Left renal pelvis (tissue), 4 donors: Measurements from ENCODE around the gene AGXT. TPM values are rescaled to one million over a fixed set of nuclear protein-coding genes. Genes with fewer than 3 reads are reported as not detected.

ENCODE experiments used
- DNase-seq, 4 donors: peaks; one replicate each; pipeline ENCODE4 v3.0.0-alpha.2; 2013; ENCODE audit warnings: low read depth in 4 of 4, low spot score in 3 of 4
- polyA plus RNA-seq, 4 donors: library from polyadenylated mRNA; unstranded; fragments of 120-200 nt; gene quantifications; one replicate each; pipeline ENCODE4 v1.2.1, GENCODE V29; 2013; ENCODE audit not compliant: insufficient read length in 4 of 4

Gene AGXT
- polyA plus RNA-seq, 4 donors, result 0.06 to 1.8 (median 0.15) TPM; not detected in 1

DNA sequence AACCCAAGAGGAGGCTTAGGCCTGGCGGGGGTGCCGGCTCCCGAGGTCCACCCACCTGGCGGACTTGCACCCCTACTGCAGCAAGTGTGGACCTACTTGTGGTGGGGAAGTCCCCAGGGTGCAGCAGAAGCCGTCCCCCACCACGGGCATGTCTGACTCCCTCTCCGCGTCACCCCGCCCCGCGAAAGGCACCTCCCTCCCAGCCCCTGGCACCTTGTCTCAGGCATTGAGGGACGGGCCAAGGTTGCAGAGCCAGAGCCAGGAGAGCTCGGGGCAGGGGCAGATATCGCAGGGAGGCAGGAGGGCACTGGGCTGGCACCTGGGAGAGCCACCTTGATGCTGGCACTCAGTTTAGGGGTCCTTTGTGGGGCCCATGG lies 56.6 kb downstream of the AGXT start:
- no peak for DNase-seq

DNA sequence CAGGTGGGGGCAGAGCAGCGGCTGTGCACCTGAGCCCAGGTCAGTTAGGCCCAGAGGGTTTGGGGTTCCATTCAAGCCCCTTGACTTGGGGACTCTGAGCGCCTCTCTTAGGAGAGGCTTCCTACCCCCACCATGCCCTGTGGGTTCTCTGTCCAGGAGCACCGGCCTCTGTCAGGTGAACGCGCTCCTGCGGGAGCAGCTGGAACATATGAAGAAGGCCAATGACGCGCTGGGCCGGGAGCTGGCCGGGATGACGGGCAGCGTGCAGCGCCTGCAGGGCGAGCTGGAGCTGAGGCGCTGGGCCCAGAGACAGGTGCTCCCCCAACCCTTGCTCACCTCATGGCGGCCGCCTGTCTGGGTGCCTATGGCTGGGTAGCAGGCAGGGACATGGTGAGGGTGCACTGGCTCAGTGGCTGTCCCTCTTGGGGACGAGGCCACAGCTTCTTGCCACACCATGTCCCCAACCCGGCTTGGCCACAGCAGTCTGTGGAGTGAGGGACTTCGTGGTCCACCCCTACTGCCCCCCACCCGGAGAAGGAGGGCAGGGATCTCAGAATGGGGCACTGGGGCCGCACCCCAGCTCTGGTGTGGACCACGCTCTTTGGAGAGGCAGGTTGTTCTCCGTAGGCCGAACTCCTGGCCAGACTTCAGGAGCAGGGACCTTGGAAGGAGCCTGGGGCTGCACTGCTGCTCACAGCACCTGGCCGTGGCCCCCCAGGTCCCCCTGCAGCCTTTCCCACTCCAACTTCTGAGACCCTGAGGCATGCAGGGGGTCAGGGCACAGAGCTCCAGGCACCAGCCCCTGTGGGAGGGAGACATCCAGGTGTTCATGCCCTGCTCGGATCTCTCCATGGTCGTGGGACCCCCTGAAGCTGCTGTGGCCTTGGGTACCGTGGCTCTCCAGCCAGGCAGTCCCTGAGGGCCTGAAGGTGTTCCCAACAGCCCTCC lies 57.2 kb downstream of the AGXT start:
- DNase-seq, result no peak

GRCh38 chr2:240926516-240927389 lies 58.1 kb downstream of the AGXT start:
- DNase-seq, result no peak

GRCh38 chr2:240927390-240927781 lies 58.8 kb downstream of the AGXT start:
- DNase-seq, result no peak

DNA sequence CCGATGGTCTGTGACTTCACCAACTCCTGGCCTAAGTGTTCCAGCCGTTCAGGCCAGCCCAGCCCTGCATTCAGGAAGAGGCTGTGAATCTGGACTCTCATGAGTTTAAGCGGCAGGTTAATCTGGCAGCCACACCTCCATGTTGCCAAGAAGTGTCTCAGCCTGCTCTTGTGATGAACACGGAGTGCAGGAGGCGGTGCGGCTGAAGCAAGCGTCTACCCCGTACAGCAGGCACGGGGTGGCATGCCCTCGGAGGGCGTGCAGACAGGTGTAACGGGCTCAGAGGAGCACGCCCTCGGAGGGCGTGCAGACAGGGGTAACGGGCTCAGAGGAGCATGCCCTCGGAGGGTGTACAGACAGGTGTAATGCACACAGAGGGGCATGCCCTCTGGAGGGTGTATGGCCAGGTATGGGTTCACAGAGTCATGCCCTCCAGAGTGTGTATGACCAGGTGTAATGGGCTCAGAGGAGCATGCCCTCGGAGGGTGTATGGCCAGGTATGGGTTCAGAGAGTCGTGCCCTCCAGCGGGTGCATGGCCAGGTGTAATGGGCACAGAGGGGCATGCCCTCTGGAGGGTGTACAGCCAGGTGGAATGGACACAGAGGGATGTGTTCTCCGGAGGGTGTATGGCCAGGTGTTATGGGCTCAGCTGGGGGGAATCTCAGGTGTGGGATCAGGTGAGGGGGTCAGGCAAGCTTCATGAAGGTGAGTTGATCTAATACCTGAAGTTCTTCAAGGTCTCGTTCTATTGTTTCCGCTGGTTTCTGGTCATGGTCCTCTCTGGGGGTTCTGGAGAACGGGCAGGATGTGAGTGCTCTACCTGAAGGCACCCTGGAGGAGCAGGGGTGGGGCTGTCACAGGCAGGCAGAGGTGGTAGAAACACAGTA lies 60.1 kb downstream of the AGXT start:
- DNase-seq, result no peak

DNA sequence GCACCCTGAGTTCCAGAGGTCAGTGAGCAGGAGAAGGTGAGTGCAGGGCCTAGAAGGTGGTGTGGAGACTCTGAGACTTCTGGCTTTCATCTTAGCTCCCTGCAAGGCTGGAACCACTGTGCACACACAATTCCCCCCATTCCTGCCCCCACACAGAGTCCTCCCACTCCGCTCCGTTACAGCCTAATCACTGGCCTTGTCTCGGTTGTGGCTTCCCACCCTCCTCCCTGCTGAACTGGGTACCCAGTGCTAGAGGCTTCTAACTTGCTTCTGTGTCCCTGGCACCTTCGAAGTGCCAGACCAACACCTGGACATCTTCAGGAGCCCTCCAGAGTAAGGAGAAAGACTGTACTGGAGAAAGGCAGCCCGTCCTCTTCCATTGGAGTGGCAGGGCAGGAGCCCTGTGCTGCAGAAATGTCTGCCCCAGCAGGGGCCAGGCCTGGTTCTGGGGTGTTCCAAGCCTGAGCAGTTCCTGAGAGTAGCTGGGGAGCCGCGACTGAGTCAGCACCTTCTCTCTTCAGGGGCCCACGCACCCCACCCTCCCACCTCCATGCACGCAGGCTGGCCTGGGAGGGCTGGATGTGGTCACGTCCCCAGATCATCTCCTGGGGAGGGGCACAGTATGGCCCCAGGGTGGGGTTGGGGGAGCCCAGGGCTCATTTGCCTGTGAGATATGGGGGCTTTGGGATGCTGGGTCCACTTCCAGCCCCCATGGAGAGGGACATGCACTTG lies 60.9 kb downstream of the AGXT start:
- no peak for DNase-seq

Other genes with a start within 250 kb of the AGXT start
- gene GPR35, start 243.3 kb upstream of the AGXT start, polyA plus RNA-seq, result 1 to 10 TPM; 1.1 to 3.0 (median 1.4) TPM
- 1 to 10 TPM in 1 of 4 donors, under 1 TPM in 3; 0.17 to 2.5 (median 0.26) TPM for gene AQP12B, start 185.9 kb upstream of the AGXT start, polyA plus RNA-seq
- gene AQP12A, start 177.0 kb upstream of the AGXT start, polyA plus RNA-seq, result 1 to 10 TPM in 1 of 4 donors, under 1 TPM in 1, not detected in 2; 0.60 to 1.6 TPM
- 10 to 100 TPM in 2 of 4 donors, 1 to 10 TPM in 2; 7.4 to 11.6 (median 10.6) TPM for gene KIF1A, start 48.6 kb upstream of the AGXT start, polyA plus RNA-seq
- gene MAB21L4, start 27.3 kb downstream of the AGXT start, polyA plus RNA-seq, result 1 to 10 TPM in 3 of 4 donors, under 1 TPM in 1; 0.18 to 2.5 (median 1.6) TPM
- gene CROCC2, start 37.5 kb downstream of the AGXT start, polyA plus RNA-seq, result under 1 TPM; 0.03 to 0.09 (median 0.05) TPM
- gene SNED1, start 129.8 kb downstream of the AGXT start, polyA plus RNA-seq, result 10 to 100 TPM in 1 of 4 donors, 1 to 10 TPM in 3; 7.3 to 10.8 (median 8.6) TPM
- 10 to 100 TPM; 55.4 to 76.9 (median 67.5) TPM for gene MTERF4, start 233.5 kb downstream of the AGXT start, polyA plus RNA-seq